WI38 (cell line): Measurements from ENCODE around the gene MYOM3.

ENCODE experiments used
- H3K4me3 ChIP-seq: 2 replicates; pipeline ENCODE4 v1.5.1; 2011; ENCODE audit warnings: low read depth, mild to moderate bottlenecking, control low read depth, low read length
- TF ChIP-seq, protein P1 (sequence below): IDR thresholded peaks from 2 replicates; pipeline ENCODE4 v1.5.1; 2012; ENCODE audit warnings: low read depth, mild to moderate bottlenecking, control low read depth, low read length

MYOM3 gene

DNA sequence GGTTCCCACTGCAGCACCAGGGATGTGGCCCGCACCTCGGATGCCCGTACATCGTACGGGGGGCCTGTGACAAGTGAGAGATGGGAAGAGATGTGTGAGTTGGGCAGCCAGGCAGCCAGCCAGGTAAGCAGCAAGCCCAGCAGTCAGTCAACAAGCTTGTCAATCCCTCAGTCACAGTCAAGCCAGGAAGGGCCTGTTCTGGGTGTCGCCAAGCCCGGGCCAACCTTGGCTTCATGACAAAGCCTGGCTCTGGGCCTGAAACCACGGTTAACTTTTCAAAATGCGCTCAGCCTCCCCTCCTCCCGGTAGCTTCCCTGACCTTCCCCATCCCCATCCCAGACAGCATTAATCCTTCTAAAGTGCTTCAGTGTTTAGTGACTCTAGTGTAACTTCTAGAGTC, 31.8 kb downstream of the MYOM3 start:
- TF ChIP-seq, protein P1, sequence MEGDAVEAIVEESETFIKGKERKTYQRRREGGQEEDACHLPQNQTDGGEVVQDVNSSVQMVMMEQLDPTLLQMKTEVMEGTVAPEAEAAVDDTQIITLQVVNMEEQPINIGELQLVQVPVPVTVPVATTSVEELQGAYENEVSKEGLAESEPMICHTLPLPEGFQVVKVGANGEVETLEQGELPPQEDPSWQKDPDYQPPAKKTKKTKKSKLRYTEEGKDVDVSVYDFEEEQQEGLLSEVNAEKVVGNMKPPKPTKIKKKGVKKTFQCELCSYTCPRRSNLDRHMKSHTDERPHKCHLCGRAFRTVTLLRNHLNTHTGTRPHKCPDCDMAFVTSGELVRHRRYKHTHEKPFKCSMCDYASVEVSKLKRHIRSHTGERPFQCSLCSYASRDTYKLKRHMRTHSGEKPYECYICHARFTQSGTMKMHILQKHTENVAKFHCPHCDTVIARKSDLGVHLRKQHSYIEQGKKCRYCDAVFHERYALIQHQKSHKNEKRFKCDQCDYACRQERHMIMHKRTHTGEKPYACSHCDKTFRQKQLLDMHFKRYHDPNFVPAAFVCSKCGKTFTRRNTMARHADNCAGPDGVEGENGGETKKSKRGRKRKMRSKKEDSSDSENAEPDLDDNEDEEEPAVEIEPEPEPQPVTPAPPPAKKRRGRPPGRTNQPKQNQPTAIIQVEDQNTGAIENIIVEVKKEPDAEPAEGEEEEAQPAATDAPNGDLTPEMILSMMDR = no peak
- H3K4me3 ChIP-seq = no peak overlapping the region

DNA sequence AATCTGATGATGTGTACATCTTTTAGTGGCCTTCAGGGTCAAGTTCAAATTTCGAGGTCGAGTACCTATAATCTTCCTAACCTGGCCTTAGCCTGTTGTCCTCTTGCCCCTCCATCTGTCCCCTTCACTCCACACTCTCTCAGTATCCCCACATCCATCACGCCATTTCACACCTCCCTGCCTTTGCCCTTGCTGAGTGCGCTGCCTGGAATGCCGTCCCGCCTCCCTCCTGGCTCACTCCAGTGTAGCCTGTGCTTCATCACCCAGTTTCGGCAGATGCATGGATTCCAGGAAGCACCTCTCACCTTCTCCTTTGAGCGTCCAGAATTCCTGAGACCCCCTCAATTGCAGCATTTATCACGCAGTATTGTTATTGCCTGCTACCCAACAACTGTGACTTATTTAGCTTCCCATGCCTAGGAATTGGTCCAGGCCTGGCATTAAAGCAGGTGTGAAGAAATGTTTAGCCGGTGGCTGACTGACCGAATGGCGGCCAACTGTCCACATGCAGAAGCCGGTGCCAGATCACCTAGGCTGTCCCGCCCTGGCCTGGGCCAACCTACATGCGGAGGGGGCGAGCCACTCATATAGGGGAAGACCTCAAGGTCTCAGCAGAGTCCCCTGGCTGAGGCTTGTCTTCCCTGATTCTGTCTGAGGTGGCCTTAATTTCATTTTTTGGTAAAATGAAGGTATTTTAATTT, 34.5 kb downstream of the MYOM3 start:
- H3K4me3 ChIP-seq = no peak overlapping the region
- TF ChIP-seq, protein P1 = no peak

DNA sequence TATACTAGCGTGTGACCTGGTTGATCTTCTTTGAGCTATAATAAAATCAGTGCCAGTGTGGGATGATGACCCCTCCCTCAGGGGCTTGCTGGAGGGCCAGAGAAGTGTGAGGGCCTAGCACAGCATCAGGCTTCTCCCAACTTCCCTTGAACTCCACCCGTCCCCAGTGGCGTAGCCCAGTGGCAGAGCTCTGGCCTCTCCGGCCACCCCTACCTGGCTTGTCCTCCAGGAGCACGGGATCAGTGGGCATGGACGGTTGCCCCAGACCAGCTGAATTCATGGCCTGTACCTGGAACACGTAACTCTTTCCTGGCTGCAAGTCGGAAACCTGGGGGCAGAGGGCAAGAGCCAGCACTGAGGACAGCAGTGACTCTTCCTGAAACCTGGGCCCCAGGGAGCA, 36.0 kb downstream of the MYOM3 start:
- TF ChIP-seq, protein P1 = no peak
- H3K4me3 ChIP-seq = no peak overlapping the region

DNA sequence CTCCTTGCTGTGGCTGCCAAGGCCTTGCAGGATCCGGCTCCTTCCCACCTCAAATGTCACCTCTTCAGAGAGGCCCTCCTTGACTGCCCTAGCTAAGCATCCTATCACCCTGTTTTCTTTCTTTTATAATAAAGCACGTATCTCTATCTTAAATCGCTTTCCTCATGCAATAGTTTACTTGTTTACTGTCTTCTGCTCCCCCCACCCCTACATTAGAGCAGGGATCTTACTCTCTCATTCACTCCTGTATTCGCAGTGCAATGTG, 36.4 kb downstream of the MYOM3 start:
- TF ChIP-seq, protein P1 = no peak
- no peak overlapping the region for H3K4me3 ChIP-seq

DNA sequence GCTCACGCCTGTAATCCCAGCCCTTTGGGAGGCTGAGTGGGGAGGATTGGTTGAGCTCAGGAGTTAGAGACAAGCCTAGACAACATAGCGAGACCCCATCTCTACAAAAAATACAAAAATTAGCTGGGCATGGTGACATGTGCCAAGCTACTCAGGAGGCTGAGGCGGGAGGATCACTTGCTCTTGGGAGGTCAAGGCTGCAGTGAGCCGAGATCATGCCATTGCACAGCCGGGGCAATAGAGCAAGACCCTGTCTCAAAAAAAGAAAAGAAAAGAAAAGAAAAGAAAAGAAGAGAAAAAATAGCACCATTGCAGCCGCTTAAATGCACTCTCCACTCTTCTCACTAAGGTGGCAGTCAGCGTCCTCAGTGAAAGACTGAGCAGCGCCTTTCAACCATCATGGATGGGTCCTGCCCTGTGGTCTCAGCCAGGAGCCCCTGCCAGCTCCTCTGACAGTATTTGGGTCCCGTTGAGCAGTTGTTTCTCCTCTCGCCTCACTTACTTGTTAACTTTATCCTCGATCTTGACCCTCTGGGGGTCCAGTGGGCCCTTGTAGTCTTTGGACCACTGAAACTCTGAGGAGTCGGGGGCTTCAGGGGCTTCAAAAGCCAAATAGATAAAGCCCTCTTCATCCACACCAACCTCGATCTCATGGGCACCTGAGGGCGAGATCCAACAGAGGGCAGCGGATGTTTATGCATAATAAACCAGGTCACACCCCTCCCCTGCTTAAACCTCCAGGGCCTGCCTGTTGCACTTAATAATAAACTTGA, 36.9 kb downstream of the MYOM3 start:
- no peak overlapping the region for H3K4me3 ChIP-seq
- TF ChIP-seq, protein P1 = no peak

DNA sequence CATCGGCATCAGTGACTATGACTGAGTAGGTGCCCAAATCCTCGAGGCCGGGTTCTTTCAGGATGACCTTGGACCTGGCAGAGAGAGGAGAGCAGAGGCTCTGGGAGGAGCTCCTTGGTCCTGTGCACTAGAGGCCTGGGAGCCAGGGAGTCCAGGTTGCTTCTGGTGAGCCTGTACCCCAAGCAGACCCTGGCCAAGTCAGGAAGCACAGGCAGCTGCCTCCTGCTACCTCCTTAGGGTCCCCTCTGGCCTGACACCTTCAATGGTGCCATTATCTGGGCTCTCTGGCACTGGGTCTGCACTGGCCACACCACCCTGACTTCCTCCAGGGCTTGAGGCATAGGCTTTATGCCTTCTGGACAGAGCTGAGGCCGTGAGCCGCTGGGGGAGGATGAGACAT, 37.7 kb downstream of the MYOM3 start:
- TF ChIP-seq, protein P1 = no peak
- H3K4me3 ChIP-seq = no peak overlapping the region

DNA sequence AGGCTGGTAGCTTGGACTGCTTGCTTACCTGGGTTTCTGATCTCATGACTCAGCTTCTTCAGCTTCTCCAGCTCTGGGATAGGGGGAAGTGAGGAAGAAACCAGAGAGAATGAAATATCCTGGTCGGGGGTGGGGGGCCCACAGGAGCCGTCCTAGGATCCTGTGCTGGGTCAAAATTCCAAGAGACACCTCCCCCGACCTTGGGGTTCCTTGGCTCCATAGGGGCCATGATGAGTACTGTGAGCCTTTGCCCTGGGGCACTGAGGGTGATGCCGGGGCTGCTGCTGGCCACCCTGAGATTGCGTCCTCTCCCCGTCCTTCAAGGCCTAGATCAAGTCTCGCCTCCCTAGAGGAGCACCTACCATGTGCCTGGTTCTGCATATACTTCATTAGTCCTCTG, 40.0 kb downstream of the MYOM3 start:
- TF ChIP-seq, protein P1 = no peak
- H3K4me3 ChIP-seq = no peak overlapping the region
